HG02970 (cell line): ENCODE results near the gene PCNA.
"Not testable (repeated sequence)": the region's sequence is repeated elsewhere in the genome, so short reads cannot be mapped to it uniquely, and the experiment has no call there.

Experiments
- ATAC-seq: cut with Tn5 transposase; IDR thresholded peaks from one replicate; pipeline ENCODE4 v1.9.1; 2021; ENCODE audit warnings: mild to moderate bottlenecking, moderate library complexity, moderate number of reproducible peaks; ENCODE audit not compliant: unreplicated experiment, low FRiP score

Gene PCNA

DNA sequence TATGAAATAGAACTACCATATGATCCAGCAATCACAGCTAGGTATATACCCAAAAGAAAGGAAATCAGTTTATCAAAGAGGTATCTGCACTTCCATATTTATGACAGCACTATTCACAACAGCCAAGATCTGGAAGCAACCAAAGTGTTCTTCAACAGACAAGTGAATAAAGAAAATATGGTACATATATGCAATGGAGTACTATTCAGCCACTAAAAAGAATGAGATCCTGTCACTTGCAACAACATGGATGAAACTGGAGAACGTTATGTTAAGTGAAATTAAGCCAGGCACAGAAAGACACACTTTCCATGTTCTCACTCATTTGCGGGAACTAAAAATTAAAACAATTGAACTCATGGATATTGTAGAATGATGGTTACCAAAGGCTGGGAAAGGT, 15.3 kb downstream of the PCNA start:
- no peak for ATAC-seq

DNA sequence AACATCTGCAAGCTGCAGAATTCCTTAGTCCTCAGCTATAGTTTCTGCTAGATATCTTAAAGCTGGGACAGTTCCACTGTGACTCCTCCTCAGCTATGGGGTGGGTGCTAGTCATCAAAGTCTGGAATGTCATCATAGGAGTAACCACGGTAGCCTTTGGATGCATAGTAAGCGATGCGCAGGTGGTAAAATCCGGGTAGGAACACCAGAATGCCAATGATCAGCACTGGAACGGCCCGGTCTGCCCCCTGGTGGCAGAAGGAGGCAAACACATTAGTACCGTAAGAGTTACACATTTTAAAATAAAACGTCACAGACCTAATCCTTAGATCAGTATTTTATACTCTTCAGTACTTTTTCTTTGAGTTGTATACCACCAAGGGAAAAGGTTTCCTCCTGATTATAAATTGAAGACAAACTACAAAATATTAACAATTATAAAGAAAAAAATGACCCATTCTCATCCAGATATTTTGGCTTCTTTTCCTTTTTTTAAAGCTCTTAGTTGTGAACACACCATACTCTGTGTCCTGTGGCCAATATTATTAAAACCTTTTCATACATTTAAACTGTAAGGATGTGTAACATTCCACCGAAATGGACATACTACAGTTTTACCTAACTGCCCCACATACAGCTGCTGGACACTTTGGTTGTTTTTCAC, 18.9 kb downstream of the PCNA start:
- no peak for ATAC-seq

DNA sequence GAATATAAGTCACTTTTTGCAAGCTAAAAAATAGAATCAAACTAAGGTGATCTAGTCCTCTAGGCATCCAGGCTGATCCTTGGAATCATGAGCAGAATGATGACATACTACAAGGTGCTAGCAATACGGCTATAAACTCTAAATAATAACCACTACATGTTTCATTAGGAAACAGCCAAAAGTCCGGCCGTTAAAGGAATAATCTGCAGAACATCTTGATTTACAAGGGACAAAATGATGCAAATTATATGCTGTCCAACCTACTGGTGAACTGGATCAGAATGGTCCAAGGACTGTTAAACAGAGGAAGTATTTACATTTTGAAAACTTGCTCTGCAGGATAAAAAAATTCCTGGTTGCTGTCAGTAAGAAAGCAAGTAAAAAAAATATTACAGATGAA, 19.8 kb downstream of the PCNA start:
- ATAC-seq, result not testable (repeated sequence)

GRCh38 chr20:5099009-5099408, 20.7 kb downstream of the PCNA start:
- not testable (repeated sequence) for ATAC-seq

DNA sequence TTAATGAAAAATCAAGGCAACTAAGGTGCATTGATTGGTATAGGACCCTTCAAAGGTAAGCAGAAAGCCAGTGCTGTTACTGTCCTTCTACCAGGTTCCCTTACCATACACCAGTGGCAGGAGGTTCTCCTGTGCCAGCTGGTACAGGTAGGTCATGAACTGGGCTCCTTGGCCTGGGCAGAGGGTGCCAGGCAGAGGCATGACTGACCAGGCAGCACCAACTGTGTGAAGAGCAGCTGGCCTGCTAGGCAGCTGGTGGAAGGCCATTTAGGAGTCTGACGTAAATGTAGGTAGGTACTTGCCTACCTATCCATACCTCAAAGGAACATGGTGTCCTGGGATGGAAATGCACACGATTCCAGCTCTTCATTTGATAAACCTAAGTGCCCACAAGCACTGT, 23.3 kb downstream of the PCNA start:
- ATAC-seq, result no peak

DNA sequence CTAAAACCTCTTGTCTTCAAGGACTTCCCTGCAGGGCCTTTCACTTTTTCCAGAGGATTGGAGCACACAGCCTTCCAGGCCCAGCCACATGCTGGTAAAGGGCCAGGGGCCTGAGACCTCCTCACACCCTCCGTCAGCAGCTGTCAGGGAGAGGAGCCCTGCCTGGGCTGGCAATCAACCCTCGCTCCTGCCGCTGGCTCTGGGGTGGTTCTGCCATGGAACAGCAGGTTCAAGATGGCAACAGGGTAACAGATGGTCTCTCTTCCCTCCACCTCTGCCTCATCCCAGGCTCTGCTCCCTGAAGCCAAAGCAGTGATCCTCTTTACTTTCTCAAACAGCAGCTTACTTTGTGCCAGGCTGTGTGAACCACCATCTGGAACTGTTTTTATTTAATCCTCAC, 23.8 kb downstream of the PCNA start:
- ATAC-seq, result no peak

- no peak for ATAC-seq
These were observed 24.3 kb downstream of the PCNA start for GRCh38 chr20:5095454-5095853.

DNA sequence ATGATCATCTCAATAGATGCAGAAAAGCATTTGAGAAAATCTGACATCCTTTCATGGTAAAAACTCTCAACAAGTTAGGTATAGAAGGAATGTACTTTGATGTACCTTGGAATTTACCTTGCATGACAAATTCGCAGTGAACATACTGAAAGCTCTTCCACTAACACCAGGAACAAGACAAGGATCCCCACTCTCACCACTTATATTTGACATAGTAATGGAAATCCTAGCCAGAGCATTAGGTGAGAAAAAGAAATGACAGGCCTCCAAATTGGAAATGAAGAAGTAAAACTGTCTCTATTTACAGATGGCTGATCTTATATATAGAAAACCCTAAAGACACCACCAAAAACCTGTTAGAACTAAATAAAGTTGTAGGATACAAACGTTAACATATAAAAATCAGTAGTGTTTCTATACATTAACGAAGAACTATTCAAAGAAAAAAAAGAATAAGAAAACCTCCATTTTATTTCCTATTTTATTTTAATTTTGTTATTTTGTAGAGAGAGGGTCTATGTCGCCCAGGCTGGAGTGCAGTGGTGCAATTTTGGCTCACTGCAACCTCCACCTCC, 26.9 kb downstream of the PCNA start:
- no peak for ATAC-seq

DNA sequence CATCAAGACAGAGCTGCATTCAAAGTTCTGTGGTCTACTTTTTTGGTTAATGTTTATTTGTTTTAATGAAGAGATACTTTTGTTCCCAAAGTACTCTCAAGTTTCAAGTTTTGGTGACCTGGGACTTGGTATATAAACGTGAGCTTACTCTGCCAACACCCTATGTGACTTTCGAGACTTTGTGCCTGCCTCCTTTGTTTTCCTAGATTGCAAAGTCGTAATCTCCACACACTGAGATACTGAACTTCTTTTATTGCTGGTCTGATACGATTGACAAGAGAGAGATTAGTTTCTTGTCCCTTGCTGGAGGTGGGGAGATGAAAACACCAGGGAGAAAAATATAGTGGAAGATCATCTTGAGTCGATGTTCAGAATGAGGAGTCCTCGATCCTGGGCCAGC, 27.9 kb downstream of the PCNA start:
- ATAC-seq, result no peak

DNA sequence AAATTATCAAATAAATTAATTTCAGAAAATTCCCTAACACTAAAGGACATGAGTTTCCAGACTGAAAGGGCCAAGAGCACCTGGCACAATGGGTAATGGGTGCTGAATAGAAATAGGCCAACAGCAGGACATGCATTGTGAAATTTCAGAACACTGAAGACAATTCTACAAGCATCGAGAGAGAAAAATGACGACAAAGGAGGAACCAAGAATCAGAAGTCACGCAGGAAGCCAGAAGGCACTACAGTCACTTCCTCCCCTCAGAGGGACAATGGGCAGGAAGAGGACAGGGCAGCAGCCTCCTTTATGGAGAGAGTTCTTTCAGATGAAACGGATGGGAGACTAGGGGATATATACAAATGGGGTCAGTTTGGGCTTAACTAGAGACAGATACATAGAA, 29.6 kb downstream of the PCNA start:
- no peak for ATAC-seq

- ATAC-seq, result no peak
These were observed 31.1 kb downstream of the PCNA start for GRCh38 chr20:5088688-5089087.

GRCh38 chr20:5085380-5085779, 34.4 kb downstream of the PCNA start:
- no peak for ATAC-seq

- peak; percentile 39 for ATAC-seq
These were observed 39.3 kb downstream of the PCNA start for GRCh38 chr20:5080384-5080877.

- peak; percentile 93 for ATAC-seq
These were observed 41.3 kb downstream of the PCNA start for GRCh38 chr20:5078399-5078958.

DNA sequence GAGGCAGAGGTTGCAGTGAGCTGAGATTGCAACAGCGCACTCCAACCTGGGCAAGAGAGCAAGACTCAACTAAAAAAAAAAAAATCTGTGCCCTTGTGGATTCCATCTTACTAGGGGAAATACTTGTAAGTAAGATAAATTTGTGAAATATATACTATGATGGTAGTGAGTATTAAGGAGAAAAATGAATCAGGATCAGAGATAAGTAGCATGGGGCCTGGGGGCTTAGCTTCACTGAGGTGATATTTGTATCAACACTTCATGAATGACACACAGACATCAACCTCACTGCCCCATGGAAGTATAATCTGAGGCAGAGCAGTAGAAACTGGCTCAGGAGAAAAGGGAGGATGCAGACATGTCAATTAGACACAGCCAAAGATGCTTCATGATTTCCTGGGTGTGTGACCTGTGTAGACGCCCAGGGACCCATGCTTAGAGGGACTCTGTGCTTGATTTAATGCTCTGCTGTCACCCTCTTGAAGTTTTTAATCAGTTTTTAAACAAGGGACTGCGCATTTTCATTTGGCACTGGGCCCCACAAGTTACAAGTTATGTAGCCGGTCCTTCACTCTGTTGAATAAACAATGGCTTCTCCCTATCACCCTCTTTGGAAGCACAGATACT, 41.9 kb downstream of the PCNA start:
- ATAC-seq, result no peak

GRCh38 chr20:5076913-5077312, 42.8 kb downstream of the PCNA start:
- not testable (repeated sequence) for ATAC-seq

DNA sequence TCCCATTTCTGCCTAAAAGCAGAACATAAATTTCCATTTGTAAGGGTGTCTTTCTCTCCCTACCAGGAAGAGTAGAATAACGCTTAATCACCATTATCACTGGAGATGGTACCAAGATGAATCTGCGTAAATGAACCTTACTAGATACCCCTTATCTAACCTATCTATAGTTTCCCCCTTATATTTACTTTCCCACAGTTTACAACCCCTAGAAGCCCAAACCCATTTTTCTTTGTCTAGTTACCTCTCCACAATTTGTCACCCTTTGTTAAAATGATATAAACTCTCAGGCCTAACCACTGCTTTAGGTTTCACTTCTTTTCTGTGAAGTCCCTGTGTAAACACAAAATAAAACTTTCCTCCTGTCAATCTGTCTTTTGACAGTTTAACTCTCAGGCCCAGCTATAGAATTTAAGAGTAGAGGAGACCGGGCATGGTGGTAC, 45.5 kb downstream of the PCNA start:
- ATAC-seq, result no peak

DNA sequence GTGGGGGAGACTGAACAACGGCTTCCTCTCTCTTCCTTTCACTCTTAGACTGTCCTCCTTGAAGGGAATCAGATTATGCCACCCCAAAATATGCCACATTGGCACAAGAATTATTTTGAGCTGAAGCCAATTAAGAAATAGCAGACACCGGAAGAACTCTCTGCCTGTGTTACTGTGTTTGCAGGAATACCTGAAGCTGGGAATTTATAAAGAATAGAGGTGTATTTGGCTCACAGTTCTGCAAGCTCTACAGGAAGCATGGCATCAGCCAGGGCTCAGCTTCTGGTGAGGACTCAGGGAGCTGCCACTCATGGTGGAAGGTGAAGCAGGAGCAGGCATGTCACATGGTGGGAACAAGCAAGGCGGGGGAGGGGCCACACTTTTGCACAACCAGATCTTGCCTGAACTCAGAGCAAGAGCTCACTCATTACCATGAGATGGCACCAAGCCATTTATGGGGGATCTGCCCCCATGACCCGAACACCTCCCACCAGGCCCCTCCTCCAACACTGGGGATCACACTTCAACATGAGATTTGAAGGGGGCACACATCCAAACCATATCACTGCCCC, 46.0 kb downstream of the PCNA start:
- ATAC-seq, result no peak

DNA sequence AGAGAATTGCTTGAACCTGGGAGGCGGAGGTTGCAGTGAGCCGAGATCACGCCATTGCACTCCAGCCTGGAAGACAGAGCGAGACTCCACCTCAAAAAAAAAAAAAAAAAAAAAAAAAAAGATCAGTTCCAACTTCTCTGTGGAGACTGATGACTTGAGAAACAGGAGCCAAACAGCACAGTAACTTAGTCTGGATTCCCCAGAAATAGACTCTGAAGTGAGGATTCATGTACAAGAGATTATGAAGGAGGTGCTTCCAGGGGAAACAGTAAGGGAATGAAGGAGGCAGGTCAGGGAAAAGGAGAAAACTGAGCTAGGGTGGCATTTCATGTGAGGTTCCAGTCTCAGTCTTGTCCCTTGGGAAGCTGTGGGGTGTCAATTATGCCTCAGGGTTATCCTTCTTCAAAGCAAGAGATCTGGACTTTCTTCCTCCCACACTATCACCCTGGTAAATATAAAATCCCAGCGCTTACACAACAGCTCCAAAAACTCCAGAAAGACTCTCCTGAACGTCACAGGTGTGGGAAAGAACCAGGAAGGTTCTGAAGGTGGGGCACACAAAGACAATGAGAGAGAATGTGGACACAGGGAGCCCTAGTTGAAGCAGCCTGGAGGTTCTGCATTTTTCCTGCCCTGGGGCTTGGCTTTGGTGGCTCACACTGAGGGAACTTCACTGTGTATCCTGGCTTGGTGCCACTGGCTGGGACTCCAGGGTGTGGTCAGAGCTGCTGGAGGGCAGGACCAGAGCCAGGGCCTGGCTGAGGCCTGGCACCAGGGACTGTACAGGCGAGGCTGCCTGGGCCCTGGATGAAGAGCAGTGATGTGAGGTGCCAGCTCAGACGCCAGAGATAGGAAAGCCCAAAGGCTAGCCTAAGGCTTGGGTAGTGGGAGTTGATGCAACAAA, 46.8 kb downstream of the PCNA start:
- no peak for ATAC-seq

DNA sequence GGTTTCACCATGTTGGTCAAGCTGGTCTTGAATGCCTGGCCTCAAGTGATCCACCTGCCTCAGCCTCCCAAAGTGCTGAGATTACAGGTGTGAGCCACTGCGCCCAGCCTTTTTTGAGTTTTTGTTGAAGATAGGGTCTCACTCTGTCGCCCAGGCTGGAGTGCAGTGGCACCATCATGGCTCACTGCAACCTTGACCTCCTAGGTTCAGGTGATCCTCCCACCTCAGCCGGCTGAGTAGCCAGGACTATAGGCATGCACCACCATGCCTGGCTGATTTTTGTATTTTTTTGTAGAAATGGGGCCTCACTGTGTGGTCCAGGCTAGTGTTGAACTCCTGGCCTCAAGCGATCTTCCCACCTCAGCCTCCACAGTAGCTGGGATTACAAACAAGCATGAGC, 47.8 kb downstream of the PCNA start:
- not testable (repeated sequence) for ATAC-seq
